Measurements from ENCODE around the gene CPT1B. TPM values are rescaled to one million over a fixed set of nuclear protein-coding genes. Genes with fewer than 3 reads are reported as not detected.

Gene CPT1B
- total RNA-seq, 1 donor from 2014 or later, result 0.43 TPM

- DNase-seq (ENCODE audit: low spot score in 2 of 2), result no peak
- Histone ChIP-seq H3K4me1 (peaks cover 12 to 24% of the 10 kb centered on the region in 2 donors), H3K4me3 (no peak overlapping the region), H3K36me3 (no peaks in the 10 kb centered on the region), H3K9me3 (no peaks in the 10 kb centered on the region), H3K27ac (peak overlapping the region; percentile 80 to 91), H3K27me3 (peaks cover 11% of the 10 kb centered on the region)
- intact Hi-C loops (cut with DNase I), result no loop called here
- TF ChIP-seq CTCF (IDR thresholded peaks at IDR 0.05), result no peak
These were observed 45.1 kb downstream of the CPT1B start for GRCh38 chr22:50532824-50533796.

- Histone ChIP-seq H3K4me1 (peaks cover 12 to 24% of the 10 kb centered on the region in 2 donors), H3K27me3 (peaks cover 11% of the 10 kb centered on the region), H3K4me3 (peak overlapping the region; percentile 61 to 78), H3K9me3 (no peaks in the 10 kb centered on the region), H3K36me3 (no peaks in the 10 kb centered on the region), H3K27ac (peak overlapping the region; percentile 80 to 91)
- DNase-seq (ENCODE audit: low spot score in 2 of 2), result peak in 1 of 2 donors; percentile 87
- intact Hi-C loops (cut with DNase I), result no loop called here
- no peak for TF ChIP-seq CTCF (IDR thresholded peaks at IDR 0.05)
These were observed 46.1 kb downstream of the CPT1B start for GRCh38 chr22:50531962-50532674.

GRCh38 chr22:50531546-50531961, 46.7 kb downstream of the CPT1B start:
- peak in 1 of 2 donors; percentile 77 for DNase-seq (ENCODE audit: low spot score in 2 of 2)
- Histone ChIP-seq H3K36me3 (no peaks in the 10 kb centered on the region), H3K27ac (peak overlapping the region; percentile 80 to 91), H3K9me3 (no peaks in the 10 kb centered on the region), H3K4me3 (peak overlapping the region; percentile 61 to 78), H3K4me1 (peaks cover 14 to 27% of the 10 kb centered on the region in 2 donors), H3K27me3 (peaks cover 11% of the 10 kb centered on the region)
- TF ChIP-seq CTCF (IDR thresholded peaks at IDR 0.05), result no peak
- intact Hi-C loops (cut with DNase I), result no loop called here

GRCh38 chr22:50530877-50531545, 47.2 kb downstream of the CPT1B start:
- peak in 1 of 2 donors; percentile 90 for DNase-seq (ENCODE audit: low spot score in 2 of 2)
- Histone ChIP-seq H3K27ac (peak overlapping the region; percentile 80 to 91), H3K9me3 (no peaks in the 10 kb centered on the region), H3K4me3 (peak overlapping the region; percentile 61 to 78), H3K27me3 (peaks cover 11% of the 10 kb centered on the region), H3K4me1 (peaks cover 18 to 30% of the 10 kb centered on the region in 2 donors), H3K36me3 (no peaks in the 10 kb centered on the region)
- TF ChIP-seq CTCF (IDR thresholded peaks at IDR 0.05), result no peak
- intact Hi-C loops (cut with DNase I), result no loop called here

GRCh38 chr22:50530580-50530876, 47.7 kb downstream of the CPT1B start:
- intact Hi-C loops (cut with DNase I), result no loop called here
- no peaks in the 10 kb centered on the region for H3K36me3 ChIP-seq
- peak overlapping the region; percentile 80 to 91 for H3K27ac ChIP-seq
- no peaks in the 10 kb centered on the region for H3K9me3 ChIP-seq
- DNase-seq (ENCODE audit: low spot score in 2 of 2), result peak in 1 of 2 donors; percentile 73
- peak overlapping the region; percentile 61 to 78 for H3K4me3 ChIP-seq
- TF ChIP-seq CTCF (IDR thresholded peaks at IDR 0.05), result peak in 1 of 3 experiments; percentile 7
- peaks cover 18 to 30% of the 10 kb centered on the region in 2 donors for H3K4me1 ChIP-seq
- peaks cover 11% of the 10 kb centered on the region for H3K27me3 ChIP-seq
